RWPE1 (cell line): ENCODE measurements around the gene OR2V1.

Experiments
- CTCF ChIA-PET: fragments of 350-600 bp; sonication (Branson Sonifier 250); formaldehyde crosslinking; extraction: SDS; loops from one replicate; lab custom pipeline; 2021; lab: Yijun Ruan, JAX
- POLR2A ChIA-PET: fragments of 400-600 bp; formaldehyde crosslinking; extraction: SDS; loops from one replicate; lab custom pipeline; 2020; ENCODE audit warnings: antibody characterized with exemption; ENCODE audit not compliant: low non-redundant PET; lab: Yijun Ruan, JAX
- DNase-seq: peaks from one replicate; pipeline ENCODE4 v3.0.0; 2012; ENCODE audit warnings: low spot score
- H3K27ac ChIP-seq: fragments of 450-650 bp; 2 replicates; pipeline ENCODE4 v1.5.1; 2017
- CTCF ChIP-seq: fragments of 450-650 bp; conservative IDR thresholded peaks from 2 replicates; pipeline ENCODE4 v1.5.1; 2017; ENCODE audit warnings: low read depth, mild to moderate bottlenecking

Gene OR2V1

GRCh38 chr5:181158869-181159268 lies 27.9 kb upstream of the OR2V1 start:
- DNase-seq: no peak
- ChIA-PET CTCF (interaction anchor here (0.6 to 2.4 kb wide), 6 partner anchors 12 to 380 kb away, joined by 3 to 26 read pairs (median 3); no protein-coding TSS in a partner anchor), POLR2A (no interaction called here)
- H3K27ac ChIP-seq: no peak overlapping the region
- TF ChIP-seq CTCF: no peak

DNA sequence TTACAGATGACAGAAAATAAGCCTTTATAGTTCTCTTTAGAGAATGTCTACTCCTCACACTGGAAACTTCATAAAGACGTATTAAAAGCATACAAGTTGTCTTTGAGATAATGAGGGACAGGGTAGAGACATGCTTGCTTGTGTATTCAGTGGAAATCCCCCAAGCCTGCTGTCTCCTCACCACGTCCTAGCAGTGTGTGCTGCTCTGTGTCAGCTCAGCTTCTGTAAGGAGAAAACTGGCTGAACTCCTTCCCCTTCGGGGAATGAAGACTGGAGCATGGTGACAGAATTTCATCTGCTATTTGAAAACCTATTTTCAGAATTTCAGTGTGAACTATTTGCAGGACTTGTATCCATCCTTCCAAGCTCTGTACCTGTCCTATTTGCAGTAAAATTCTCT lies 25.8 kb upstream of the OR2V1 start:
- no peak for TF ChIP-seq CTCF
- no peak overlapping the region for H3K27ac ChIP-seq
- CTCF ChIA-PET: interaction anchor here (0.7 to 1.4 kb wide), 2 partner anchors 16 to 35 kb away, joined by 3 read pairs; no protein-coding TSS in a partner anchor
- POLR2A ChIA-PET: no interaction called here
- DNase-seq: no peak

GRCh38 chr5:181153814-181154213 lies 22.8 kb upstream of the OR2V1 start:
- CTCF ChIA-PET: no interaction called here
- no peak overlapping the region for H3K27ac ChIP-seq
- no peak for TF ChIP-seq CTCF
- POLR2A ChIA-PET: no interaction called here
- DNase-seq: no peak

GRCh38 chr5:181152406-181152805 lies 21.4 kb upstream of the OR2V1 start:
- ChIA-PET POLR2A (no interaction called here), CTCF (interaction anchor here (0.6 to 0.7 kb wide), 2 partner anchors 9 to 35 kb away, joined by 3 to 4 read pairs; no protein-coding TSS in a partner anchor)
- no peak overlapping the region for H3K27ac ChIP-seq
- DNase-seq: peak; percentile 57
- no peak for TF ChIP-seq CTCF

DNA sequence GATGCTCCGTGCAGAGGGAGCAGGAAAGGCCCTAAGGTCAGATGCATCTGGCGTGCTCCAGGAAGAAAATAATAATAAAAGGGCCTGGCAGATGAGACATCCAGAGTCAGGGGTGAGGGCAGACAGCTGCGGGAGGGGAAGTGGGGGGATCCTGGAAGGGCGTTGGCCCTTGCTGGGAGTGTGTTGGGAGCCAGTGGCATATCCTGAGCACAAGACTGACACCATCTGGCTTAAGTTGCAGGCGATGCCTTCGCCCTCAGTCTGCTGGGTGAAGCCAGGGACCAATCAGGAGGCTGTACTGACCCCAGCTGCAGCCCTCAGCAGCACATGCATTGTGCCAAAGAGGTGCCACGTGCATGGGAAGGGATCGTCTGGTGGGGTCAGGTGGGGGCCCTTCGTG lies 20.2 kb upstream of the OR2V1 start:
- DNase-seq: no peak
- CTCF ChIA-PET: interaction anchor here (0.6 to 0.7 kb wide), 2 partner anchors 22 to 24 kb away, joined by 3 read pairs; no protein-coding TSS in a partner anchor
- POLR2A ChIA-PET: no interaction called here
- no peak overlapping the region for H3K27ac ChIP-seq
- TF ChIP-seq CTCF: no peak

GRCh38 chr5:181149806-181150733 lies 19.1 kb upstream of the OR2V1 start:
- no peak for DNase-seq
- POLR2A ChIA-PET: no interaction called here
- no peak overlapping the region for H3K27ac ChIP-seq
- TF ChIP-seq CTCF: no peak
- CTCF ChIA-PET: interaction anchor here (0.6 kb wide), 1 partner anchor 16 kb away, joined by 3 read pairs; no protein-coding TSS in a partner anchor
